Adrenal gland (tissue), 12 donors: Measurements from ENCODE around the gene FGF19. TPM values are rescaled to one million over a fixed set of nuclear protein-coding genes. Genes with fewer than 3 reads are reported as not detected.
"Not testable (repeated sequence)": the region's sequence is repeated elsewhere in the genome, so short reads cannot be mapped to it uniquely, and the experiment has no call there.

Source experiments
- DNase-seq, 7 donors: peaks; one replicate each; pipeline ENCODE4 v3.0.0-alpha.2; 2019 to 2020
- H3K27ac ChIP-seq, 5 donors: fragments of 200-600 bp; sonication (generic) in 4 of 5; 1 replicate in 3 of 5; 2 replicates in 2 of 5; pipeline versions ENCODE4 v1.5.1 to v1.8.0; 2016 to 2020; ENCODE audit warnings: mild to moderate bottlenecking in 1 of 5
- H3K27me3 ChIP-seq: fragments of 200-600 bp; 2 replicates; pipeline ENCODE4 v1.8.0; 2021
- H3K36me3 ChIP-seq, 2 donors: fragments of 200-600 bp; replicated peaks in 1 of 2; 1 replicate in 1 of 2; 2 replicates in 1 of 2; pipeline versions ENCODE4 v1.5.1 to v1.8.0; 2018 to 2022
- H3K4me1 ChIP-seq, 2 donors: fragments of 200-600 bp; replicated peaks in 1 of 2; 1 replicate in 1 of 2; 2 replicates in 1 of 2; pipeline versions ENCODE4 v1.5.1 to v1.8.0; 2018 to 2021
- H3K4me3 ChIP-seq, 4 donors: fragments of 200-600 bp; sonication (generic) in 3 of 4; one replicate each; pipeline ENCODE4 v1.5.1; 2016 to 2018
- H3K9me3 ChIP-seq, 3 donors: fragments of 200-600 bp; sonication (generic) in 1 of 3; replicated peaks in 1 of 3; 1 replicate in 2 of 3; 2 replicates in 1 of 3; pipeline versions ENCODE4 v1.5.1 to v1.8.0; 2016 to 2021
- CTCF ChIP-seq, 6 experiments: fragments of 450-650 bp in 4 of 6; fragments of 200-600 bp in 2 of 6; sonication (generic) in 1 of 6; IDR thresholded peaks; 1 replicate in 5 of 6; 2 replicates in 1 of 6; pipeline versions ENCODE4 v1.5.1 to v1.8.0; 2016 to 2021; ENCODE audit warnings: antibody characterized with exemption in 6 of 6, mild to moderate bottlenecking in 2 of 6, moderate library complexity in 1 of 6
- POLR2A ChIP-seq, 2 donors: fragments of 450-650 bp; IDR thresholded peaks; one replicate each; pipeline ENCODE4 v1.6.1; 2017; ENCODE audit warnings: antibody characterized with exemption in 2 of 2, mild to moderate bottlenecking in 2 of 2, moderate library complexity in 1 of 2
- WGBS, 4 donors: extraction: QIAGEN DNeasy Blood & Tissue Kit in 2 of 4; methylation state at CpG; one replicate each; pipeline versions ENCODE4 v1.1.5 to v1.1.7; 2013 to 2017; 5-methylcytosine and 5-hydroxymethylcytosine counted together
- intact Hi-C, 2 donors: fragments of 100-400 bp; cut with DNase I; formaldehyde crosslinking; loops; one replicate each; pipeline versions ENCODE4 v1.14.1 to v1.15.0; 2022 to 2023
- polyA plus RNA-seq, 3 donors: library from polyadenylated mRNA; stranded (reverse); fragments of 200-250 nt in 2 of 3; fragments of 350-450 nt in 1 of 3; fragmentation: Illumina TruSeq in 1 of 3; extraction: RNeasy Lipid Tissue Mini Kit (QIAGEN cat#74804) in 1 of 3; gene quantifications; one replicate each; pipeline ENCODE4 v1.2.3, GENCODE V29; 2013 to 2014
- total RNA-seq, 9 donors: library from RNA; depleted of rRNA in 4 of 9; stranded (reverse); fragments of >200 nt in 4 of 9; fragments of 120-200 nt in 1 of 9; fragmentation: NEBNext Ultra II Directional in 1 of 9; extraction: Animal tissue kit (Norgen Biotek cat#: 25700) in 1 of 9; gene quantifications; one replicate each; pipeline versions ENCODE4 v1.1.0 to v1.2.4, GENCODE V29; 2013 to 2023
- donor health status: healthy with polysubstance abuse.
- donor health status: Bipolar disorder and iron deficiency.
- donor health status: DM: yes; HTN: yes; CAD: no.
- donor health status: DM: no; HTN: no; CAD: no.
- donor health status: DM: no; HTN: no; CAD: no.
- donor health status: DM: yes; HTN: yes; CAD: no.

The FGF19 gene
- total and polyA plus RNA-seq, 12 donors: not detected

DNA sequence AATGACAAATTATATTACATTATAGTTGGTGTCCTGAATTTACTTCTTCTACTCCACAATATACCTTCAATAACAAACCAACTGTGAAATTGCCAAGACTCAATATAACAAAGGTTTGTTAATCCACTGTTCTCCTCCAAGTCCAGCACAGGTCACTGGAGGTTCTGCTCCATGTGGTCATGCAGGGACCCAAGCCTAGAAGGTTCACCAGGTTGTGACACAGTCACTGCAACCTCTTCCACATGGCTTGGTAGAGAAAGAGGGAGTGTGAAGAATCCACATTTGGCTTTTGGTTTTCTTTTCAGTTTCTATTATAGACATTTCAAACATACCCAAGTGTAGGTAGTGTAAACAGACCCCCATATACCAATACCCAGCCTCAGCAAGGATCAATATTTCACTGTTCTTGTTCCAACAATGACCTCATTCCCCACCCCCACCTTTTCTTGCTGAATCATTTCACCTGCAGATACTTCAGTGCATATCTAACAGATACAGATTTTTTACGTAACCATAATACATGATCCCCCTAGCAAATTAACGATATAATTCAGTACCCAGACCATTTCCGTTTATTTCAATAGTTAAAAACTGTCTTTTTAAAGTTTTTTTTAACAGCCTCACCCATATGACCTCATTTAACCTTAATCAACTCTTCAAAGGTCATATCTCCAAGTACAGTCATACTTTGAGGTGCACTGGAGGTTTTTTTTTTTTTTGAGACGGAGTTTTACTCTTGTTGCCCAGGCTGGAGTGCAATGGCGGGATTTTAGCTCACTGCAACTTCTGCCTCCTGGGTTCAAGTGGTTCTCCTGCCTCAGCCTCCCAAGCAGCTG is 14.1 kb downstream of the FGF19 start:
- no peak for DNase-seq
- TF ChIP-seq POLR2A (IDR thresholded peaks at IDR 0.05) (no peak), CTCF (IDR thresholded peaks at IDR 0.05) (no peak)
- intact Hi-C loops: loop anchor here (5.0 kb wide), 3 partner anchors 113 to 503 kb away; no protein-coding TSS in a partner anchor
- Histone ChIP-seq H3K36me3 (no peaks in the 10 kb centered on the region), H3K27me3 (peaks cover 5% of the 10 kb centered on the region), H3K9me3 (no peaks in the 10 kb centered on the region), H3K4me1 (no peaks in the 10 kb centered on the region), H3K27ac (no peak overlapping the region), H3K4me3 (no peak overlapping the region)
- WGBS, 4 donors: 70 to 76% (median 73%) methylated on average over 5 of the region's 5 CpGs

DNA sequence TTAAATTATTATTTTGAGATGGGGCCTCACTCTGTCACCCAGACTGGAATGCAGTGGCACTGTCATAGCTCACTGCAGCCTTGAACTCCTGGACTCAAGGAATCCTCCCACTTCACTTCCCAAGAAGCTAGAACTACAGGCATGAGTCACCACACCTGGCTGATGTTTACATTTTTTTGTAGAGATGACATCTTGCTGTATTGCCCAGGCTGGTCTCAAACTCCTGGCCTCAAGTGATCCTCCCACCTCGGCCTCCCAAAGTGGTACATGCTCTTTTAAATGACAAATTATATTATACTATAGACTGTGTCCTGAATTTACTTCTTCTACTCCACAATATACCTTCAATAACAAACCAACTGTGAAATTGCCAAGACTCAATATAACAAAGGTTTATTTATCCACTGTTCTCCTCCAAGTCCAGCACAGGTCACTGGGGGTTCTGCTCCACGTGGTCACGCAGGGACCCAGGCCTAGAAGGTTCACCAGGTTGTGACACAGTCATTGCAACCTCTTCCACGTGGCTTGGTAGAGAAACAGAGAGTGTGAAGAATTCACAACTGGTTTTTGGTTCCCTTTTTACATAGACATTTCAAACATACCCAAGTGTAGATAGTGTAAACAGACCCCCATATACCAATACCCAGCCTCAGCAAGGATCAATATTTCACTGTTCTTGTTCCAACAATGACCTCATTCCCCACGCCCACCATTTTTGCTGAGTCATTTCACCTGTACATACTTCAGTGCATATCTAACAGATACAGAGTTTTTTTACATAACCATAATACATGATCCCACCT is 15.7 kb downstream of the FGF19 start:
- H3K27me3 ChIP-seq: not testable (repeated sequence)
- 81 to 84% (median 83%) methylated on average over 5 of the region's 5 CpGs for WGBS, 4 donors
- intact Hi-C loops: loop anchor here (5.0 kb wide), 3 partner anchors 114 to 504 kb away; no protein-coding TSS in a partner anchor

GRCh38 chr11:69686856-69687255 is 17.0 kb downstream of the FGF19 start:
- intact Hi-C loops: loop anchor here (5.0 kb wide), 3 partner anchors 115 to 505 kb away; no protein-coding TSS in a partner anchor
- no peaks in the 10 kb centered on the region for H3K4me1 ChIP-seq
- DNase-seq: no peak
- no peak overlapping the region for H3K4me3 ChIP-seq
- no peak overlapping the region for H3K27ac ChIP-seq
- no peak for TF ChIP-seq CTCF (IDR thresholded peaks at IDR 0.05)
- TF ChIP-seq POLR2A (IDR thresholded peaks at IDR 0.05): no peak
- no peaks in the 10 kb centered on the region for H3K9me3 ChIP-seq
- 82 to 85% (median 84%) methylated on average over 3 to 8 of the region's 8 CpGs for WGBS, 4 donors
- no peaks in the 10 kb centered on the region for H3K27me3 ChIP-seq
- no peaks in the 10 kb centered on the region for H3K36me3 ChIP-seq

More for the DNA sequence above, 15.7 kb downstream of the FGF19 start:
- not testable (repeated sequence) for DNase-seq, H3K4me1 ChIP-seq, H3K9me3 ChIP-seq, H3K27ac ChIP-seq, H3K36me3 ChIP-seq, H3K4me3 ChIP-seq

DNA sequence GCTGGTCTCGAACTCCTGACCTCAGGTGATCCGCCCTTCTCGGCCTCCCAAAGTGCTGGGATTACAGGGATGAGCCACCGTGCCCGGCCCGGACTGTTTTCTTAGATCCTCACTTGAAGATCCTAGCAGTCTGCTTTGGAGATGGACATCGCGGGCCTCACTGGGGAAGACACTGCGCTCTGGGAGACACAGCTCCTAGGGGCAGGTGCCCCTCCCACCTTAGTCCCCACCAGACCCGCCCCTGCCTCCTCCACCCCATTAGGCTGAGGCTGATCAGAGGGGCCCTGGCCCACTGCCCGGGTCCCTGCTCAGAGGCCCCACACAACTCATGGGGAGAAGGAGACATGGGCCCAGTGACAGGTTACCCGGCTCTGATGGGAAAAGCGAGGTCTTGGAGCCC is 17.4 kb downstream of the FGF19 start:
- no peak for TF ChIP-seq POLR2A (IDR thresholded peaks at IDR 0.05)
- TF ChIP-seq CTCF (IDR thresholded peaks at IDR 0.05): no peak
- no peaks in the 10 kb centered on the region for H3K27me3 ChIP-seq
- 67 to 79% (median 75%) methylated on average over 9 to 13 of the region's 13 CpGs for WGBS, 4 donors
- no peaks in the 10 kb centered on the region for H3K9me3 ChIP-seq
- no peaks in the 10 kb centered on the region for H3K36me3 ChIP-seq
- H3K4me1 ChIP-seq: no peaks in the 10 kb centered on the region
- no peak overlapping the region for H3K4me3 ChIP-seq
- intact Hi-C loops: loop anchor here (5.0 kb wide), 3 partner anchors 116 to 506 kb away; no protein-coding TSS in a partner anchor
- no peak for DNase-seq
- H3K27ac ChIP-seq: no peak overlapping the region
